ENCODE results near the gene KCNK10. TPM values are rescaled to one million over a fixed set of nuclear protein-coding genes. Genes with fewer than 3 reads are reported as not detected.
A peak's percentile ranks its signal among the peaks of the same experiment; 100 is the strongest.

KCNK10 gene
- total and polyA plus RNA-seq, 2 experiments from 2014 or later = not detected

DNA sequence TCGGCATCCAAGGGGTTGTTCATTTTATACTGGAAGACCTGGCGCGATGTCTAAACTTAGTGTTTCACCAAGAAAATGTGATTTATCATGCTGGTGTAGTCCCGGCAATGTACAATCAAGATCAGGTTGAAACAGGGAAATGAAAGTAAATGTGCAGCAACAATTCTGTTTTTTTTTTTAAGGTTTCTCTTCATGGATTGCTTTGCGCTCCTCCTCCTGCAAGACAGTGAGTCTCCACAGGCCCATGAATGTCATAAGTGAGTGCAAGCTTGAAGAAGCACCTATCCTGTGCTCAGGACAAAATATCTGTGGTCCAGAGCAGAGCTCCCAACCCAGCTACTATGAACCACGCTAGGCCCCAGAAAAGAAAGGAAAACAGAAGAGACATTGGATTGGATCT is 143.4 kb downstream of the KCNK10 start:
- TF ChIP-seq, protein P1, sequence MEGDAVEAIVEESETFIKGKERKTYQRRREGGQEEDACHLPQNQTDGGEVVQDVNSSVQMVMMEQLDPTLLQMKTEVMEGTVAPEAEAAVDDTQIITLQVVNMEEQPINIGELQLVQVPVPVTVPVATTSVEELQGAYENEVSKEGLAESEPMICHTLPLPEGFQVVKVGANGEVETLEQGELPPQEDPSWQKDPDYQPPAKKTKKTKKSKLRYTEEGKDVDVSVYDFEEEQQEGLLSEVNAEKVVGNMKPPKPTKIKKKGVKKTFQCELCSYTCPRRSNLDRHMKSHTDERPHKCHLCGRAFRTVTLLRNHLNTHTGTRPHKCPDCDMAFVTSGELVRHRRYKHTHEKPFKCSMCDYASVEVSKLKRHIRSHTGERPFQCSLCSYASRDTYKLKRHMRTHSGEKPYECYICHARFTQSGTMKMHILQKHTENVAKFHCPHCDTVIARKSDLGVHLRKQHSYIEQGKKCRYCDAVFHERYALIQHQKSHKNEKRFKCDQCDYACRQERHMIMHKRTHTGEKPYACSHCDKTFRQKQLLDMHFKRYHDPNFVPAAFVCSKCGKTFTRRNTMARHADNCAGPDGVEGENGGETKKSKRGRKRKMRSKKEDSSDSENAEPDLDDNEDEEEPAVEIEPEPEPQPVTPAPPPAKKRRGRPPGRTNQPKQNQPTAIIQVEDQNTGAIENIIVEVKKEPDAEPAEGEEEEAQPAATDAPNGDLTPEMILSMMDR (IDR thresholded peaks at IDR 0.05; ENCODE audit: low read depth, low read length) = no peak
- Histone ChIP-seq H3K27me3 (peaks cover 3% of the 10 kb centered on the region), H3K9me3 (ENCODE audit: low read depth) (no peaks in the 10 kb centered on the region), H3K27ac (no peak overlapping the region), H3K36me3 (no peaks in the 10 kb centered on the region), H3K4me3 (no peak overlapping the region), H3K4me1 (ENCODE audit: low read depth) (no peaks in the 10 kb centered on the region)
- DNase-seq (ENCODE audit: low read depth in 1 of 2, low spot score in 1 of 2) = no peak

DNA sequence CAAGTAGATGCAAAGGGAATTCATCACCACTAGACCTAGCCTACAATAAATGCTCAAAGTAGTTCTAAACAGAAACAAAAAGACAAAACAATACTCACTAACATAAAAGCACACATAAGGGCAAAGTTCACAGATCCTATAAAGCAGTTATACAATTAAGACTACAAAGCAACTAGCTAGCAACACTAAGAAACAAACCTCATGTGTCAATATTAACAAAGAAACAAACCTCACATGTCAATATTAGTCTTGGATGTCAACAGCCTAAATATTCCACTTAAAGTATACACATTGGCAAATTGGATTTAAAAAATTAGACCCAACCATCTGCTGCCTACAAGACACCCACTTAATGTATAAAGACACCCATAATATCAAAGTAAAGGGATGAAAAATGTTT is 152.7 kb downstream of the KCNK10 start:
- DNase-seq (ENCODE audit: low read depth in 1 of 2, low spot score in 1 of 2) = no peak
- no peak overlapping the region for H3K27ac ChIP-seq
- H3K27me3 ChIP-seq = peaks cover 3% of the 10 kb centered on the region
- no peaks in the 10 kb centered on the region for H3K9me3 ChIP-seq (ENCODE audit: low read depth)
- TF ChIP-seq, protein P1 (IDR thresholded peaks at IDR 0.05; ENCODE audit: low read depth, low read length) = no peak
- H3K4me1 ChIP-seq (ENCODE audit: low read depth) = no peaks in the 10 kb centered on the region
- no peak overlapping the region for H3K4me3 ChIP-seq
- no peaks in the 10 kb centered on the region for H3K36me3 ChIP-seq

DNA sequence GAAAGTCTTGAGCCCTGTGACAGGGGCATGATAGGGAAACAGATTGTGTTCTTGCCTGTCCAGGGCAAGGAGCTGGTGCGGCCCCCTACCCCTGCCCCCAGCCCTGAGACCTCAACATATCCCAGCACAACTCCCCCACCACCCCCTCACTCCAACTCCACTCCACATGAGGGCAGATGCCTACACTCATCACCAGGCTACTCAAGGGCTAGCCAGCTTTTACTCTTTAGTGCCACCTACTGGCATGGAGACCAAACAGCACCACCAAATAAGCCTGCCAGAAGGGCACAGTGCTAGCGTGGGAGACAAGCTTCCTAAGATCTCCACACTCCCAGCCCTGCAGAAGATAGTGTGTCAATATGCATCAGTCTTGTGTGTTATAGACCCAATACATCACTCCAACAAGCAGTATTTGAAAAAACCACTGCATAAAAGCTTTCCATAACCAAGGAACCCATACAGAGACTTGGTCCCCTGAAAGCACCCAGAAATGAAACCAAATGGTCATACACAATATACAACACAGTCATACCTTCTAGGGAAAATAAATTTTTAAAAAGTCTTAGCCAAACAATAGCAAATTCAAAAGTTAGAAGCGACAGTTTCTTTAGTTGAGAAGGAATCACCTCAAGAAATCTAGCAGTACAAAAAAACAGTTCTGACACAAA is 154.4 kb downstream of the KCNK10 start:
- peak; percentile 30 to 61 for DNase-seq (ENCODE audit: low read depth in 1 of 2, low spot score in 1 of 2)
- no peaks in the 10 kb centered on the region for H3K4me1 ChIP-seq (ENCODE audit: low read depth)
- H3K9me3 ChIP-seq (ENCODE audit: low read depth) = no peaks in the 10 kb centered on the region
- H3K27me3 ChIP-seq = peaks cover 3% of the 10 kb centered on the region
- no peak overlapping the region for H3K27ac ChIP-seq
- TF ChIP-seq, protein P1 (IDR thresholded peaks at IDR 0.05; ENCODE audit: low read depth, low read length) = peak; percentile 81
- no peaks in the 10 kb centered on the region for H3K36me3 ChIP-seq
- H3K4me3 ChIP-seq = no peak overlapping the region

DNA sequence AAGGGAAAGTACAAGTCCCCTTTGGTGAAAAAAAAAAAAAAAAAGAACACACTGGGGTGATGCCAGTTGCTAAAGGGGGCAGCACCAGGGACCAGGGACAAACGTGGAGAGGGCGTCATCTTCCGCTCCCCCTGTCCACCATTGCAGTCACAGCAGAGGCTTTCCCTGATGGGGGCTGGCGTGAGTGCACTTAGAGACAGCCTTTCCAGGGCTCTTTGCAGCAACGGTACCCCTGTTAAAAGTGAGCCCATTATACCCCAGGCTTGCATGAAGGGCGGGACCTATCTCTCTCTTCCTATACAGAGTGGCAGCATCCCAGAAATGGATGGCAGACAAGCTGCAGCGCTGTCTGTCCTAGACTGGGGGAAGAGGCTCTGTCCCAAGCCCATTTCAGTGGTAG is 155.0 kb downstream of the KCNK10 start:
- DNase-seq (ENCODE audit: low read depth in 1 of 2, low spot score in 1 of 2) = no peak
- Histone ChIP-seq H3K36me3 (no peaks in the 10 kb centered on the region), H3K27me3 (peaks cover 3% of the 10 kb centered on the region), H3K4me3 (no peak overlapping the region), H3K9me3 (ENCODE audit: low read depth) (no peaks in the 10 kb centered on the region), H3K4me1 (ENCODE audit: low read depth) (no peaks in the 10 kb centered on the region), H3K27ac (no peak overlapping the region)
- TF ChIP-seq, protein P1 (IDR thresholded peaks at IDR 0.05; ENCODE audit: low read depth, low read length) = no peak

DNA sequence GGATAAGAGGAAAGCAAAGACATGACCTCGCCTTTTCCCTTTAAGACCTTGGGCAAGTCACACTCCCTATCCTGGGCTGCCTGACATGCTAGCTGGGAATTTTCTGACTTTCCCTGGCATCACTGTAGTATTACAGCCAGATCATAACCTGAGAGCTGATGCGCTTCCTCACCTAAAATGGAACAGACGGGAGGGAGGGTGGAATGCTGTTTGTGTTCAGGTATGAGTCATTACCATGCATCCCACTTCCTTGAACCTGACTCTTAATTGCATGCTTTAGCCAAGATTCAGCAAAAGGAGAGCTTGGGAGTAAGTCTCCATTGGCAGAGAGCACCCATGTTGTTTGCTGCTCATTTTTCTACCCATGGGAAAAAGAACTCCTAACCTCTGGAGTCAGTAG is 156.5 kb downstream of the KCNK10 start:
- Histone ChIP-seq H3K4me1 (ENCODE audit: low read depth) (no peaks in the 10 kb centered on the region), H3K36me3 (no peaks in the 10 kb centered on the region), H3K9me3 (ENCODE audit: low read depth) (no peaks in the 10 kb centered on the region), H3K27ac (no peak overlapping the region), H3K27me3 (no peaks in the 10 kb centered on the region), H3K4me3 (no peak overlapping the region)
- TF ChIP-seq, protein P1 (IDR thresholded peaks at IDR 0.05; ENCODE audit: low read depth, low read length) = no peak
- DNase-seq (ENCODE audit: low read depth in 1 of 2, low spot score in 1 of 2) = no peak
